Kidney tubule cell (primary cell): ENCODE measurements around the gene IFNA10.
"Not testable (repeated sequence)": the region's sequence is repeated elsewhere in the genome, so short reads cannot be mapped to it uniquely, and the experiment has no call there.

ENCODE experiments used
- DNase-seq: peaks from one replicate; pipeline ENCODE4 v3.0.0-alpha.2; 2018; ENCODE audit warnings: low spot score

Gene IFNA10

GRCh38 chr9:21207043-21207442 lies at the start of gene IFNA10:
TSS of gene IFNA10 (minus strand) at chr9:21207143. CDS start at chr9:21207097, 46 bp downstream.
- not testable (repeated sequence) for DNase-seq

- no peak for DNase-seq
These were observed 48.7 kb upstream of the IFNA10 start for GRCh38 chr9:21255538-21256212.

- DNase-seq = peak; percentile 65
These were observed 46.0 kb upstream of the IFNA10 start for GRCh38 chr9:21252721-21253547.

- no peak for DNase-seq
These were observed 44.7 kb upstream of the IFNA10 start for GRCh38 chr9:21251638-21252037.

GRCh38 chr9:21251190-21251589 lies 44.2 kb upstream of the IFNA10 start:
- DNase-seq = no peak

GRCh38 chr9:21244836-21245235 lies 37.9 kb upstream of the IFNA10 start:
- no peak for DNase-seq

GRCh38 chr9:21239911-21240310 lies 33.0 kb upstream of the IFNA10 start, which contains the start of gene IFNA14:
TSS of gene IFNA14 (minus strand) at chr9:21240005. CDS start at chr9:21239935, 70 bp downstream.
- DNase-seq = no peak

- not testable (repeated sequence) for DNase-seq
These were observed 29.4 kb upstream of the IFNA10 start for GRCh38 chr9:21236360-21236714.

- DNase-seq = peak; percentile 63
These were observed 28.8 kb upstream of the IFNA10 start for GRCh38 chr9:21235468-21236359.

GRCh38 chr9:21234153-21234687 lies 27.3 kb upstream of the IFNA10 start:
- no peak for DNase-seq

GRCh38 chr9:21233258-21233657 lies 26.3 kb upstream of the IFNA10 start:
- no peak for DNase-seq

GRCh38 chr9:21228122-21228521 lies 21.2 kb upstream of the IFNA10 start, which contains the start of gene IFNA17:
TSS of gene IFNA17 (minus strand) at chr9:21228222. CDS start at chr9:21228173, 49 bp downstream.
- DNase-seq = no peak

GRCh38 chr9:21217211-21217610 lies 10.3 kb upstream of the IFNA10 start, which contains the start of gene IFNA16:
TSS of gene IFNA16 (minus strand) at chr9:21217311. CDS start at chr9:21217305, 6 bp downstream.
- DNase-seq = not testable (repeated sequence)

- DNase-seq = peak; percentile 17
These were observed 6.7 kb upstream of the IFNA10 start for GRCh38 chr9:21213411-21214326.

GRCh38 chr9:21212160-21212559 lies 5.2 kb upstream of the IFNA10 start:
- DNase-seq = not testable (repeated sequence)

- not testable (repeated sequence) for DNase-seq
These were observed 3.8 kb upstream of the IFNA10 start for GRCh38 chr9:21210782-21211181.

GRCh38 chr9:21210311-21210710 lies 3.4 kb upstream of the IFNA10 start:
- DNase-seq = no peak

GRCh38 chr9:21205204-21205603 lies 1.7 kb downstream of the IFNA10 start:
- DNase-seq = no peak

GRCh38 chr9:21202105-21202504 lies 4.8 kb downstream of the IFNA10 start, which contains the start of gene IFNA7:
TSS of gene IFNA7 (minus strand) at chr9:21202205. CDS start at chr9:21202165, 40 bp downstream.
- DNase-seq = not testable (repeated sequence)
